ENCODE data around the gene PUM1. TPM values are rescaled to one million over a fixed set of nuclear protein-coding genes. Genes with fewer than 3 reads are reported as not detected.

PUM1 gene
- total and polyA plus RNA-seq, 4 donors, result 18.1 to 49.2 (median 30.2) TPM

- no peak for TF ChIP-seq RAD21 (IDR thresholded peaks at IDR 0.05)
- no peak for TF ChIP-seq NR2F2 (IDR thresholded peaks at IDR 0.05)
- TF ChIP-seq REST (IDR thresholded peaks at IDR 0.05), result no peak
- TF ChIP-seq JUND (IDR thresholded peaks at IDR 0.05), result no peak
- TF ChIP-seq, protein P1, sequence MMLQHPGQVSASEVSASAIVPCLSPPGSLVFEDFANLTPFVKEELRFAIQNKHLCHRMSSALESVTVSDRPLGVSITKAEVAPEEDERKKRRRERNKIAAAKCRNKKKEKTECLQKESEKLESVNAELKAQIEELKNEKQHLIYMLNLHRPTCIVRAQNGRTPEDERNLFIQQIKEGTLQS (IDR thresholded peaks at IDR 0.05), result no peak
- TF ChIP-seq SP1 (IDR thresholded peaks at IDR 0.05), result peak; percentile 21
- TF ChIP-seq HNF4A (conservative IDR thresholded peaks at IDR 0.05), result peak; percentile 84
- DNase-seq (ENCODE audit: low spot score), result no peak
- H3K36me3 ChIP-seq (ENCODE audit: control insufficient read depth in 4 of 4, insufficient read depth in 3 of 4, low read depth in 1 of 4, low read length in 3 of 4), result no peaks in the 10 kb centered on the region
Observed at GRCh38 chr1:31073044-31073443, 7.5 kb upstream of the PUM1 start.

GRCh38 chr1:31072304-31072746 lies 6.8 kb upstream of the PUM1 start:
- DNase-seq (ENCODE audit: low spot score), result no peak
- TF ChIP-seq JUND (IDR thresholded peaks at IDR 0.05) (no peak), RXRA (IDR thresholded peaks at IDR 0.05) (no peak), NR2F2 (IDR thresholded peaks at IDR 0.05) (no peak), GABPA (IDR thresholded peaks at IDR 0.05 in 1 of 2, conservative IDR thresholded peaks at IDR 0.05 in 1 of 2) (no peak), SP1 (IDR thresholded peaks at IDR 0.05) (no peak), HNF4A (conservative IDR thresholded peaks at IDR 0.05) (no peak)
- TF ChIP-seq, protein P2, sequence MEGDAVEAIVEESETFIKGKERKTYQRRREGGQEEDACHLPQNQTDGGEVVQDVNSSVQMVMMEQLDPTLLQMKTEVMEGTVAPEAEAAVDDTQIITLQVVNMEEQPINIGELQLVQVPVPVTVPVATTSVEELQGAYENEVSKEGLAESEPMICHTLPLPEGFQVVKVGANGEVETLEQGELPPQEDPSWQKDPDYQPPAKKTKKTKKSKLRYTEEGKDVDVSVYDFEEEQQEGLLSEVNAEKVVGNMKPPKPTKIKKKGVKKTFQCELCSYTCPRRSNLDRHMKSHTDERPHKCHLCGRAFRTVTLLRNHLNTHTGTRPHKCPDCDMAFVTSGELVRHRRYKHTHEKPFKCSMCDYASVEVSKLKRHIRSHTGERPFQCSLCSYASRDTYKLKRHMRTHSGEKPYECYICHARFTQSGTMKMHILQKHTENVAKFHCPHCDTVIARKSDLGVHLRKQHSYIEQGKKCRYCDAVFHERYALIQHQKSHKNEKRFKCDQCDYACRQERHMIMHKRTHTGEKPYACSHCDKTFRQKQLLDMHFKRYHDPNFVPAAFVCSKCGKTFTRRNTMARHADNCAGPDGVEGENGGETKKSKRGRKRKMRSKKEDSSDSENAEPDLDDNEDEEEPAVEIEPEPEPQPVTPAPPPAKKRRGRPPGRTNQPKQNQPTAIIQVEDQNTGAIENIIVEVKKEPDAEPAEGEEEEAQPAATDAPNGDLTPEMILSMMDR (IDR thresholded peaks at IDR 0.05; ENCODE audit: low read depth, low read length, missing input control), result no peak
- 77% methylated on average over 4 of the region's 4 CpGs for WGBS

More at GRCh38 chr1:31073044-31073443, 7.5 kb upstream of the PUM1 start:
- 61% methylated on average over 2 of the region's 2 CpGs for WGBS
- Histone ChIP-seq H3K27me3 (ENCODE audit: control insufficient read depth in 4 of 4, insufficient read depth in 4 of 4, low read length in 3 of 4) (no peaks in the 10 kb centered on the region), H3K9ac (ENCODE audit: low read depth in 1 of 2, low read length in 2 of 2) (no peak overlapping the region), H3K4me1 (ENCODE audit: control insufficient read depth in 4 of 4, insufficient read depth in 4 of 4, low read length in 3 of 4) (peaks cover 0 to 10% (median 3%) of the 10 kb centered on the region in 4 donors), H3K27ac (ENCODE audit: low read depth in 1 of 2, low read length in 2 of 2) (no peak overlapping the region), H3K9me3 (ENCODE audit: control insufficient read depth in 4 of 4, low read length in 3 of 4) (no peaks in the 10 kb centered on the region), H3K4me3 (ENCODE audit: low read depth in 1 of 3, low read length in 3 of 3) (no peak overlapping the region)

DNA sequence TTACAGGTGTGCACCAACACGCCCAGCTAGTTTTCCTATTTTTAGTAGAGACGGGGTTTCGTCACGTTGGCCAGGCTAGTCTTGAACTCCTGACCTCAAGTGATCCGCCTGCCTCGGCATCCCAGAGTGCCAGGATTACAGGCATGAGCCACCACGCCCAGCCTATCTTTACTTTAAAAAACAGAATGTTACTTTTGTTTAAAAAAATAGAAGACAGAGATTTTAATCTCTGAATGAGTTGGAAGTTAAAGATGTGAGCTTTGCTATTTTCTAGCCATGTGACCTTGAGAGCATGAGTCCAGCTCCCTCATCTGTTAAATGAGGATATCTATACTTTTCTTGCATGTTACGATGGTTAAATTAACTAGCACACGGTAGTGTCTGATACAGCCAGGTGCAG lies 3.9 kb upstream of the PUM1 start:
- no peak for DNase-seq (ENCODE audit: low spot score)
- H3K4me3 ChIP-seq (ENCODE audit: low read depth in 1 of 3, low read length in 3 of 3), result no peak overlapping the region
- H3K27me3 ChIP-seq (ENCODE audit: control insufficient read depth in 4 of 4, insufficient read depth in 4 of 4, low read length in 3 of 4), result no peaks in the 10 kb centered on the region
- WGBS, result 78% methylated on average over 9 of the region's 9 CpGs
- no peak overlapping the region for H3K9ac ChIP-seq (ENCODE audit: low read depth in 1 of 2, low read length in 2 of 2)
- no peak overlapping the region for H3K27ac ChIP-seq (ENCODE audit: low read depth in 1 of 2, low read length in 2 of 2)
- peaks cover 0 to 14% (median 5%) of the 10 kb centered on the region in 4 donors for H3K4me1 ChIP-seq (ENCODE audit: control insufficient read depth in 4 of 4, insufficient read depth in 4 of 4, low read length in 3 of 4)
- H3K36me3 ChIP-seq (ENCODE audit: control insufficient read depth in 4 of 4, insufficient read depth in 3 of 4, low read depth in 1 of 4, low read length in 3 of 4), result no peaks in the 10 kb centered on the region
- no peaks in the 10 kb centered on the region for H3K9me3 ChIP-seq (ENCODE audit: control insufficient read depth in 4 of 4, low read length in 3 of 4)
- TF ChIP-seq RAD21 (IDR thresholded peaks at IDR 0.05) (no peak), HNF4A (conservative IDR thresholded peaks at IDR 0.05) (no peak), SP1 (IDR thresholded peaks at IDR 0.05) (no peak), REST (IDR thresholded peaks at IDR 0.05) (no peak), GABPA (IDR thresholded peaks at IDR 0.05 in 1 of 2, conservative IDR thresholded peaks at IDR 0.05 in 1 of 2) (no peak), MAX (IDR thresholded peaks at IDR 0.05) (no peak), TAF1 (conservative IDR thresholded peaks at IDR 0.05) (no peak), FOXA1 (IDR thresholded peaks at IDR 0.05) (no peak), HNF4G (IDR thresholded peaks at IDR 0.05) (no peak), RXRA (IDR thresholded peaks at IDR 0.05) (no peak), JUND (IDR thresholded peaks at IDR 0.05) (no peak), FOXA2 (IDR thresholded peaks at IDR 0.05) (no peak), EGR1 (IDR thresholded peaks at IDR 0.05; ENCODE audit: low read depth in 2 of 2) (no peak), NR2F2 (IDR thresholded peaks at IDR 0.05) (no peak)
- TF ChIP-seq, protein P1 (IDR thresholded peaks at IDR 0.05), result no peak

More at GRCh38 chr1:31072304-31072746, 6.8 kb upstream of the PUM1 start:
- Histone ChIP-seq H3K27me3 (ENCODE audit: control insufficient read depth in 4 of 4, insufficient read depth in 4 of 4, low read length in 3 of 4) (no peaks in the 10 kb centered on the region), H3K36me3 (ENCODE audit: control insufficient read depth in 4 of 4, insufficient read depth in 3 of 4, low read depth in 1 of 4, low read length in 3 of 4) (no peaks in the 10 kb centered on the region), H3K27ac (ENCODE audit: low read depth in 1 of 2, low read length in 2 of 2) (no peak overlapping the region), H3K9me3 (ENCODE audit: control insufficient read depth in 4 of 4, low read length in 3 of 4) (no peaks in the 10 kb centered on the region), H3K4me1 (ENCODE audit: control insufficient read depth in 4 of 4, insufficient read depth in 4 of 4, low read length in 3 of 4) (peaks cover 0 to 10% (median 3%) of the 10 kb centered on the region in 4 donors), H3K9ac (ENCODE audit: low read depth in 1 of 2, low read length in 2 of 2) (no peak overlapping the region), H3K4me3 (ENCODE audit: low read depth in 1 of 3, low read length in 3 of 3) (no peak overlapping the region)
